ENCODE results near the gene DCTN1. TPM values are rescaled to one million over a fixed set of nuclear protein-coding genes. Genes with fewer than 3 reads are reported as not detected.

DCTN1 gene
- total and polyA plus RNA-seq, 2 donors (not counting 1 experiment from before 2014, with no cell fraction given): 133 to 228 TPM

- Histone ChIP-seq H3K27me3 (ENCODE audit: control insufficient read depth, insufficient read depth, low read length) (no peaks in the 10 kb centered on the region), H3K4me1 (ENCODE audit: control insufficient read depth, extremely low read depth, insufficient read depth, low read length) (no peaks in the 10 kb centered on the region), H4K20me1 (ENCODE audit: control insufficient read depth, extremely low read depth, insufficient read depth, low read length) (no peaks in the 10 kb centered on the region), H3K27ac (ENCODE audit: insufficient read depth, low read length) (no peak overlapping the region), H3K4me3 (replicated peaks in 1 of 4; ENCODE audit: control extremely low read depth in 1 of 4, insufficient read depth in 1 of 4, low read depth in 3 of 4, low read length in 4 of 4) (no peak overlapping the region), H3K9me3 (ENCODE audit: control insufficient read depth, insufficient read depth, low read depth, low read length) (no peaks in the 10 kb centered on the region), H3K36me3 (ENCODE audit: control insufficient read depth, insufficient read depth, low read length) (no peaks in the 10 kb centered on the region), H2AFZ (ENCODE audit: low read length) (no peak overlapping the region), H3K79me2 (ENCODE audit: control insufficient read depth, insufficient read depth, low read length) (no peaks in the 10 kb centered on the region), H3K4me2 (ENCODE audit: extremely low read depth, insufficient read depth, low read length) (no peak overlapping the region), H3K9ac (ENCODE audit: insufficient read depth, low read length) (no peak overlapping the region)
- TF ChIP-seq CTCF (conservative IDR thresholded peaks at IDR 0.05 in 1 of 2, IDR thresholded peaks at IDR 0.05 in 1 of 2; ENCODE audit: low read depth in 1 of 2, low read length in 2 of 2) (no peak), EZH2 (IDR thresholded peaks at IDR 0.05; ENCODE audit: low read length, missing control alignments) (no peak)
- DNase-seq (ENCODE audit: low read depth in 2 of 2): no peak
These were observed 27.6 kb upstream of the DCTN1 start for GRCh38 chr2:74407682-74408081.

GRCh38 chr2:74406035-74406434 lies 25.9 kb upstream of the DCTN1 start:
- TF ChIP-seq EZH2 (IDR thresholded peaks at IDR 0.05; ENCODE audit: low read length, missing control alignments) (no peak), CTCF (conservative IDR thresholded peaks at IDR 0.05 in 1 of 2, IDR thresholded peaks at IDR 0.05 in 1 of 2; ENCODE audit: low read depth in 1 of 2, low read length in 2 of 2) (no peak)
- DNase-seq (ENCODE audit: low read depth in 2 of 2): no peak
- Histone ChIP-seq H3K27me3 (ENCODE audit: control insufficient read depth, insufficient read depth, low read length) (no peaks in the 10 kb centered on the region), H2AFZ (ENCODE audit: low read length) (no peak overlapping the region), H4K20me1 (ENCODE audit: control insufficient read depth, extremely low read depth, insufficient read depth, low read length) (no peaks in the 10 kb centered on the region), H3K27ac (ENCODE audit: insufficient read depth, low read length) (no peak overlapping the region), H3K79me2 (ENCODE audit: control insufficient read depth, insufficient read depth, low read length) (no peaks in the 10 kb centered on the region), H3K36me3 (ENCODE audit: control insufficient read depth, insufficient read depth, low read length) (no peaks in the 10 kb centered on the region), H3K4me2 (ENCODE audit: extremely low read depth, insufficient read depth, low read length) (no peak overlapping the region), H3K4me1 (ENCODE audit: control insufficient read depth, extremely low read depth, insufficient read depth, low read length) (no peaks in the 10 kb centered on the region), H3K4me3 (replicated peaks in 1 of 4; ENCODE audit: control extremely low read depth in 1 of 4, insufficient read depth in 1 of 4, low read depth in 3 of 4, low read length in 4 of 4) (no peak overlapping the region), H3K9ac (ENCODE audit: insufficient read depth, low read length) (no peak overlapping the region), H3K9me3 (ENCODE audit: control insufficient read depth, insufficient read depth, low read depth, low read length) (no peaks in the 10 kb centered on the region)

- no peak for TF ChIP-seq CTCF (conservative IDR thresholded peaks at IDR 0.05 in 1 of 2, IDR thresholded peaks at IDR 0.05 in 1 of 2; ENCODE audit: low read depth in 1 of 2, low read length in 2 of 2)
- no peak for TF ChIP-seq EZH2 (IDR thresholded peaks at IDR 0.05; ENCODE audit: low read length, missing control alignments)
- Histone ChIP-seq H3K4me1 (ENCODE audit: control insufficient read depth, extremely low read depth, insufficient read depth, low read length) (no peaks in the 10 kb centered on the region), H2AFZ (ENCODE audit: low read length) (no peak overlapping the region), H3K79me2 (ENCODE audit: control insufficient read depth, insufficient read depth, low read length) (no peaks in the 10 kb centered on the region), H3K27ac (ENCODE audit: insufficient read depth, low read length) (no peak overlapping the region), H3K36me3 (ENCODE audit: control insufficient read depth, insufficient read depth, low read length) (no peaks in the 10 kb centered on the region), H3K9me3 (ENCODE audit: control insufficient read depth, insufficient read depth, low read depth, low read length) (no peaks in the 10 kb centered on the region), H4K20me1 (ENCODE audit: control insufficient read depth, extremely low read depth, insufficient read depth, low read length) (no peaks in the 10 kb centered on the region), H3K27me3 (ENCODE audit: control insufficient read depth, insufficient read depth, low read length) (no peaks in the 10 kb centered on the region), H3K4me3 (replicated peaks in 1 of 4; ENCODE audit: control extremely low read depth in 1 of 4, insufficient read depth in 1 of 4, low read depth in 3 of 4, low read length in 4 of 4) (no peak overlapping the region), H3K4me2 (ENCODE audit: extremely low read depth, insufficient read depth, low read length) (no peak overlapping the region), H3K9ac (ENCODE audit: insufficient read depth, low read length) (no peak overlapping the region)
- DNase-seq (ENCODE audit: low read depth in 2 of 2): no peak
These were observed 21.8 kb upstream of the DCTN1 start for GRCh38 chr2:74401891-74402290.
